C4-2B (cell line): ENCODE results near the gene OR2G3.

ENCODE experiments used
- H3K27ac ChIP-seq: fragments of 450-650 bp; 2 replicates; pipeline ENCODE4 v1.5.1; 2017
- CTCF ChIP-seq: fragments of 450-650 bp; conservative IDR thresholded peaks from 2 replicates; pipeline ENCODE4 v1.5.1; 2017; ENCODE audit warnings: mild to moderate bottlenecking
- ZFX ChIP-seq: fragments of 450-650 bp; IDR thresholded peaks from 2 replicates; pipeline ENCODE4 v1.6.1; 2017

Gene OR2G3

GRCh38 chr1:247639381-247639981 is 34.1 kb downstream of the OR2G3 start:
- no peak overlapping the region; the same call in 1 of the 2 replicates for H3K27ac ChIP-seq
- no peak for TF ChIP-seq ZFX

GRCh38 chr1:247642742-247643141 is 37.4 kb downstream of the OR2G3 start:
- no peak overlapping the region for H3K27ac ChIP-seq
- TF ChIP-seq CTCF, result no peak
- no peak for TF ChIP-seq ZFX

- H3K27ac ChIP-seq, result no peak overlapping the region
Measured at GRCh38 chr1:247646867-247647266, 41.5 kb downstream of the OR2G3 start.

GRCh38 chr1:247647864-247648263 is 42.5 kb downstream of the OR2G3 start:
- H3K27ac ChIP-seq, result no peak overlapping the region
- TF ChIP-seq ZFX, result no peak
- no peak for TF ChIP-seq CTCF

More at GRCh38 chr1:247646867-247647266, 41.5 kb downstream of the OR2G3 start:
- TF ChIP-seq ZFX, result no peak

- no peak for TF ChIP-seq ZFX
- TF ChIP-seq CTCF, result no peak
- no peak overlapping the region for H3K27ac ChIP-seq
Measured at GRCh38 chr1:247653040-247653439, 47.7 kb downstream of the OR2G3 start.
